C4-2B (cell line): ENCODE data around the gene BTN1A1.
"Not testable (repeated sequence)": the region's sequence is repeated elsewhere in the genome, so short reads cannot be mapped to it uniquely, and the experiment has no call there.

Experiments
- CTCF ChIP-seq: fragments of 450-650 bp; conservative IDR thresholded peaks from 2 replicates; pipeline ENCODE4 v1.5.1; 2017; ENCODE audit warnings: mild to moderate bottlenecking
- ZFX ChIP-seq: fragments of 450-650 bp; IDR thresholded peaks from 2 replicates; pipeline ENCODE4 v1.6.1; 2017

- TF ChIP-seq CTCF, ZFX: not testable (repeated sequence)
Observed at GRCh38 chr6:26524314-26524713, 24.2 kb downstream of the BTN1A1 start.
